Ecto neural progenitor cell (in vitro differentiated cells): ENCODE measurements around the gene CRYBB1.
A peak's percentile ranks its signal among the peaks of the same experiment; 100 is the strongest.

Experiments
- DNase-seq: peaks from one replicate; pipeline ENCODE4 v3.0.0-alpha.2; 2018; ENCODE audit warnings: low spot score

CRYBB1 gene

DNA sequence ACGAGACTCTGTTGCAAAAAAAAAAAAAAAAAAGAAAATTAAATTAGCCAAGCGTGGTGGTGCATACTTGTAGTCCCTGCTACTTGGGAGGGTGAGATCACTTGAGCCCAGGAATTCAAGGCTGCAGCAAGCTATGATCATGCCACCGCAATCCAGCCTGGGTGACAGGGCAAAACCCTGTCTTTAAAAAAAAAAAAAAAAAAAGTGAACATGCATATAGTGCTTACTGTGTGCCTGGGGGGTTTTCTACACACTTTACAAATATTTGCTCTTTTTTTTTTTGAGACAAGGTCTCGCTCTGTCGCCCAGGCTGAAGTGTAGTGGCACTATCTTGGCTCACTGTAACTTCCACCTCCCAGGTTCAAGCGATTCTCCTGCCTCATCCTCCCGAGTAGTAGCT is 40.7 kb downstream of the CRYBB1 start:
- no peak for DNase-seq

DNA sequence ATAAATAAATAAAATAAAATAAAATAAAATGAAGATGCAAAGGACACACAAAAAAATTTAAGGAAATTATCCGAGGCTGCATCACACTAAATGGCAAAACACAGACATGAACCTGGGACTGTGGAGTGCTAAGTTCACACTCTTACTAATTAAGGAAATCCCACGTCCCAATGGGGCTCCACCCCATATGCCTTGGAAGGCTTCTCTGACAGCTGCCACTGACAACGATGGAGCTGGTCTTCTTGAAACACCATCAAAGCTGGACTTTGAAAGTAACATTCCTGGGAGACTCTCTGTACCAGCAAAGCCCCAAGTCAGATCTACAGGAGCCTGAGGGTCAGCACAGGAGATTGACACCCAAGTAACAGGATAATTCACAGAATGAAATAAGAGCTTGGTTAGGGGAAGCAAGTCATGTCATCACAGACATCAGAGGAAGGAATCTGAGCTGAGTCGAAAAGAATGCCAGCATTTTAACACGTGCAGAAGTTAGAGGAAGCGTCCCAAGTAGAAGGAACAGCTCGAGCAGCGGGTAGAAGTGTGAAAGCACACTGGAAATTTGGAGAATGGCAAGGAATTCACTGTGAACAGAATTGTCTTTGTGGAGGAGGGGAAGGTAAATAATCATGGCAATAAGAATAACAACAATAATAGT is 41.7 kb downstream of the CRYBB1 start:
- DNase-seq: no peak

DNA sequence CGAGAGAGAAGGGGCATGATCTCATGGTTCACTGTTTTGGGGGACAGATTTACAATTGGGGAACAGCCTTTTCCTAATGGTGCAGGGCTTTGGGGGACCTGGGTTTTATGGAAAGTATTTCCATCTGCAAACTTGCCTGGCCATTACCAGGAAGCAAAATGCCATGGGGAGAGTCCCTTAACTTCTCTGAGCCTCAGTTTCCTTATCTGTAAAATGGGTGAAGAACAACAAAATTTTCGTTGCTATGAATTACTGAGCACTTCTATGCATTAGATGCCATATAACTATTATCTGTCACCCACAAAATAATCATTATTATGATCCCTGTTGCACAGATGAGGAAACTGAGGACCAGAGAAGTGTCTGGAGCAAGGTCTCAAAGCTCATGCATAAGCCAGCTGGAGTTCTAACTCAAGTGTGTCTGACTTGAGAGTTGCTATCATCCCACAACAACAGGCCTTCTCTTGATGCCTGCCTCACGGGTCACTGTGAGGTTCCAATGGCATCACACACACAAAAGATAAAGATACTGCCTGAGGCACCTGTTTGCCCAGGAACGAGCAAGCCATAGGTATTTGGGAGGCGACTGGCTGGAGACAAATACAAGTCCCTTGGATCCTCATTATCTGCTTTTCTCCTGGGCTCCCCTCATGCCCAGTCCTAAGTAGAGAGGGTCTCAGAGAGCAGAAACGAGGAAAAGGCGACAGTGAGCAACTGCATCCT is 43.7 kb downstream of the CRYBB1 start:
- DNase-seq: no peak

DNA sequence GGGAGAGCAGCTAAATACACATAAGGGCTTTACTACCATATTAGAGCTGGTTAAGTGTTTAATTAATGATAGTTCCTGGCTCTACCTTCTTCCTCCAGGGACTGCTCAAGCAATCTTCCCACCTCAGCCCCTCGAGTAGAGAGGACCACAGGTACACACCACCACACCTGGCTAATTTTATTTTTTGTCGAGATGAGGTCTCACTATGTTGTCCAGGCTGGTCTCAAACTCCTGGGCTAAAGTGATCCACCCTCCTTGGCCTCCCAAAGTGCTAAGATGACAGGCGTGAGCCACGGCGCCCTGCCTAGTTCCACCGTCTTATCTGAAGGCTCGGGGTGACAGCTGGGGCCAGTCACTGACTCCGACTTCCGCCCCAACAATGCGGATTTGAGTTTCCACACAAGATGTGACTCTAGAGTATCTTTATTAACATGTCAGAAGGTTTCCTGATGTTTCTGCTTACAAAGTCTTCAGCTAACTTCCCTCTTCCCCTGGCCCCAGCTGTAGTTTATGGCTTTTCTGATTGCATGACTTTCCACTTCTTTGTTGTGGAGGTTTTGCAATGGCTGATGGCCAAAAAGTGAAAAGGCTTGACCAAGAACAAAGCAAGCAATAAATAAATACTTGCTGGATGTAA is 44.7 kb downstream of the CRYBB1 start:
- no peak for DNase-seq

DNA sequence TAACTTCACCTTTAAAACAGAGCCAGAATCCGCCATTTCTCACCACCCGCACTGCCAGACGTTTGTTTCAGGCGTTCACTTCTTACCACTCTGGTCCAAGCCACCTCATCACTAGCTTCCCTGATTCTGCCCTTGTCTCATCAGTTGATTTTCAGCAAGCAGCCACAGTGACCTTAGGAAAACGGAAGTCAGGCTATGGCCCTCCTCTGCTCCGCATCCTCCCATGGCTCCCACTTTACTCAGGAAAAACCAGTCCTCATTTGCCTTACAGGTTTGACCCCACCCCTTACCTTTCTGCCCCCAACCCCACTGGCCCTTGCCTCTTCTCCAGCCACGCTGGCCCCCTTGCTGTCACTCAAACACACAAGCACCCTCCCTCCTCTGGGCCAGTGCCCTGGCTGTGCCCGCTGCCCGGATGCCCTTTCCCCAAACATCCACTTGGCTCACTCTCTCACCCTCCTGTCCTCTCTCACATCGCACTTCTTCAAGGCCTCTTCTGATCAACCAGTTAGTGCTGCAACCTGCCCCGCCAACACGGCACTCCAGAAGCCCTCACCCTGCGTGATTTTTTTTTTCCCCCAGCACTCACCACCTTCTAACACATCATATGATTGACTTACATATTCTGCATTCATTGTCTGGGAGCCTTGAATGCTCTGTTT is 46.8 kb downstream of the CRYBB1 start:
- DNase-seq: no peak

DNA sequence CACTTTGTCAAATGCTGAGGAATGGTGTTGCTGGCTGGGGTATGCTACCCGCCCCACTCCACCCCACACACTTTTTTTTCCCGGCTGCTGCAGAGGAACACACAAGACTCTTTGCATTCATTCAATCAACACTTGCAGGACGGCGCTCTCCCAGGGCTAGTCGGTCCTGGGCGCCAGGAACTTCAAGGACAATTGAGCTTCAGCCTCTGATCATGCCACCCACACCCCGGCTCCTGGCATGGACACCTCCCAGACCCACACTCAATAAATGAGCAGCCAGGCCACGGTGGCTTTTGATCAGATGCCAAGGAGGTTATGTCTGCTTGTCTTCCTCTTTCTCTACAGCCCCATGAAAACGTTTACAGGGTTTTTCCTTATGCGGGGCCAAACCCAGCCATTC is 47.7 kb downstream of the CRYBB1 start:
- no peak for DNase-seq

DNA sequence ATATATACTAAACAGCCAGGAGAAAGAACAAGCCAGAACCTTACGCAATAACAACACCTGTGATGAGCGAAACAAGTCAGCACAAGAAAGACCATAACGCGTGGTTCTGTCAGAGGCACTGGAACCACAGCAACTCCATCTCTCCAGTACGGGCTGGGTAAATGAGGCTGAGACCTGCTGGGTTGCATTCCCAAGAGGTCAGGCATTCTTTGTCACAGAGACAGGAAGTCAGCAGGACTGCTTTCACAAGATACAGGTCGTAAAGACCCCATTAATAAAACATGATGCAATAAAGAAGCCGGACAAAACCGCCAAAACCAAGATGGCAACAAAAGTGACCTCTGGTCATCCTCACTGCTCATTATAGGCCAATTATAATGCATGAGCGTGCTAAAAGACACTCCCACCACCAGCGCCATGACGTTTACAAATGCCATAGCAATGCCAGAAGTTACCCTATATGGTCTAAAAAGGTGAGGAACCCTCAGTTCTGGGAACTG is 49.6 kb downstream of the CRYBB1 start:
- DNase-seq: peak; percentile 62

DNA sequence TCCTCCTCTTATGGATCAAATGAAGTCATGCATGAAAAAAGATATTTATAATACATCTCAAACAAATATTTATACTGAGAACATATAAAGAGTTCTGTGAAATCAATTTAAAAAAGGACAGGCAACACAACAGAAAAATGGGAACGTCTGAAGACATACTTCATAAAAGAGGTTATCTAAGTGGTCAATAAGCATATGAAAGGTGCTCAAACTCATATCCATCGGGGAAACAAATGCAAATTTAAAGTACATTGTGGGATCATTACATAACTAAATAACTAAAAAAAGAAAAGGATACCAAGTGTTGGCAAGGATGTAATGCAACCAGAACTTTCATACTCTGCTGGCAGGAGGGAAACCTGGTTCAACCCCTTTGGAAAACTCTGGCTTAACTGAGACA is 50.2 kb downstream of the CRYBB1 start:
- DNase-seq: no peak

DNA sequence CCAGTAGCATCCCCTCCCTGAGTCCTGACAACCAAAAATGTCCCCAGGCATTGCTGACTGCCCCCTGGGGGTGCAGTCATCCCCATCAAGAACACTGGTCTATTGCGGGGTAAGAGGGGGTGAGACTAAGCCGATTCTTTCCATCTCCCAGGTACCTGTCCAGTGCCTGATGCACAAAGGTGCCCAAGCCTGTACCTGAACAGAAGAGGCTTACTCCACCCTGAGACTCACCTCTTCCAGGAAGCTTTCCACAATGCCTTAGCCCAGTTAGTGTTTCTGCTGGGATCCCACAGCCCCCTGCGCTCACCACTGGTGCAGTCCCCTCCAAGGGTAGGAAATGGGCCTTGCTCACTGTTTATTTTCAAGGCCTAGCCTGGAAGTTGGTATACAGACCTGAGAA is 50.8 kb downstream of the CRYBB1 start:
- DNase-seq: no peak

DNA sequence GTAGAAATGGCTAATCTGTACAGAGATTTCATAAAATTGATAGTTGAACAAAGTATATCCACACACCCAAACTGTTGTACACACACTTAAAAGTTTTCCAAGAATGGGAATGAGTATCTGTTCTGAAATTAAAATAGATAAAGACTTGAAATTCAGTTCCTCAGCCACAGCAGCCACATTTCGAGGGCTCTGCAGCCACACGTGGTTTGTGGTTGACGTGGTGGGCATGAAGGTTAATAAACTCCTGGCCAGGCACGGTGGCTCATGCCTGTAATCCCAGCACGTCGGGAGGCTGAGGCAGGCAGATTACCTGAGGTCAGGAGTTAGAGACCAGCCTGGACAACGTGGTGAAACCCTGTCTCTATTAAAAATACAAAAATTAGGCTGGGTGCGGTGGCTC is 51.9 kb downstream of the CRYBB1 start:
- no peak for DNase-seq

DNA sequence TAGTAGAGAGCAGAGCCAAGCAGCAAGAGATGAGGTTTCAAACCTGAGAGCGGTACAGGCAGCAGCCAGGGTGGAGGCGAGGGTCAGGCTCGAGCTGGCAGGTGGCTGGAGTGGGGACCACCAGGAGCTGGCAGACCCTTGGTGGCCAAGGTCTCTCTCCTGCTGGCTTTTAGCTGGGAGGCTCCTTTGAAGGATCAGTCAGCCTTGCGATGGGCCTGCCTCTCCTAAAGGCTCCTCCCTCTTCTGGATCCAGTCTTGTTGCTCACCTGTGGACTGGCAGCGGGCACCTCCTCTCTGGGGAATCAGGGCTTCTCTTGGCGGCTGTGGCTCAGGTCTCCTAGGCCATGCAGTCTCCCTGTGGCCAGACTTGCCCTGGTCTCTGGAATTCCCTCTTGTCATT is 52.6 kb downstream of the CRYBB1 start:
- DNase-seq: no peak

DNA sequence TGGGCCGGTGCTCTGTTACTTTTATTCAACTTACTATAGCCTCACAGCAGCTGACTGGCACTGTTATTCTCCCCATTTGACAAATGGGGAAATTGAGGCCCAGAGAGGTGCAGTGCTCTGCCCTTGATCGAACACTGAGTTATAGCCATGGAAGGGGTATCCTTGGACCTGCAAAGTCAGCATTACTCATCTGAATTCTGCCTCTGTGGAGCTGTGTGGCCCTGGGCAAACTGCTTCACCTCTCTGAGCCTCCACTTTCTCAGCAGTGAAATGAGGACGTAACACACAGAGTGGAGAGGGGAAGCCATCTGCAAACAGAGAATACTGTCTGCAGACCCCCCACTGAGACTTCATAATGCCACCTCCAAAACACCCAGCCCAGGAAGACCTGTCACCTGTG is 53.2 kb downstream of the CRYBB1 start:
- DNase-seq: no peak

DNA sequence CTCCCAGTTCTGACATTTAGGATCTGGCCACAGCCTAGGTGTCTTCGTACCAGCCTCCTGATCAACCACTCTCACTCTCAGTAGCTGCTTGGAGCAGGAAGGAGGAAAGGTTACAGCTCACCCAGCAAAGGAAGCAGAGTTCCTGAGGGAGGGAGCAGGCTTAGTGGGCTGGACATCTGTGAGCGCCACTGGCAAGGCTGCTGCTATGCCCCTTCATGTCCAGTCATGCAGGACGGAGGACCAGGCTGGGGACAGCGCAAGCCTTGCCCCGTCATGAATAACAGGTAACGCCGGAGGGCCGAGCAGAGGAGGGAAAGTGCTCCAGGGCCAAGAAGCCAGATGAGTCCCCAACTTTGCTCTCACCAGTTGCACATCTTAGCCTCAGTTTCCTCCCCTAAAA is 53.6 kb downstream of the CRYBB1 start:
- DNase-seq: no peak

DNA sequence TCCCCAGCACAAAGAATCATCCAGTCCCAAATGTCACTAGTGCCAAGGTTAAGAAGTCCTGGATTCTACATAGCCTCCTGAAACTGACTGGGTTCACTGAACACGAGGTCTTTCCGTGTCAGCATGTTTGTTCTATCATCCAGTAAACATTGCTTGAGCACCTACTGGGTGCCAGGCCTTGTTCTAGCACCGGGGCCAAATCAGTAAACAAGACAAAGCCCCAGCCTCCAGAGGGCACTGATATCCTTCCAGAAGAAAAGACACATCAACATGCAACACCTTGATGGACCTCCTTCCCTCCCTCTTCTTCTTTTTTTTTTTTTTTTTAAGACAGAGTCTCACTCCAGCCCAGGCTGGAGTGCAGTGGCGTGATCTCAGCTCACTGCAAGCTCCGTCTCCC is 54.8 kb downstream of the CRYBB1 start:
- no peak for DNase-seq

DNA sequence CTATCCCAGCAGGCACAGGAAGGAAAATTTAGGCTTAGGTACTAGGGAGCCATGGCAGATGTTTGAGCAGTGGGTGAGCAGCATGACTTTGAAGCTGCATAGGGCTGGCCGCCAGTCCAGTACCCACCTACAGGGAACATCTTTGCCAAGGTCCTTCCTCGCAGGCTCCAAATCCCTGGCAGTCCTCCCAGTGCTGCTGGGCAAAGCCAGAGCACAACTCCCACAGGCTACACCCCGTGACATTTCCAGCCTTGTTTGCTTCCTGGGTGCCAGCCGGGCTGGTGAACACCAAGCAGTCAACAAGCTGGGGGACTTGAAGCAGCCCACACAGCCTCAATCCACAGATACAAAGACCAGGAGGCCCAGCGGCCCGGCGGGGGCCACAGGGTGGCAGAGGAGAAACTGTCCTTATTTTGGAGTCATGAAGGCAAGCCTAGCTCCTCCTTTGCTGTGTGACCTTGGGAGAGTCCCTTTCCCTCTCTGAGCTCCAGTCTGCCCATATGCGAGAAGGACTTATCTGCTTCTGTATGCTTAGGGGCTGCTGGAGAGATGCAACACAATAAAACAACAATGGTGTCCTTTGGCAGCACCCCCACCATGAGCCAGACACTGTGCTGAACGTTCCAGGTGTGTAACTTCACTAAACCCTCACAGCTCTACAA is 55.9 kb downstream of the CRYBB1 start:
- DNase-seq: no peak

DNA sequence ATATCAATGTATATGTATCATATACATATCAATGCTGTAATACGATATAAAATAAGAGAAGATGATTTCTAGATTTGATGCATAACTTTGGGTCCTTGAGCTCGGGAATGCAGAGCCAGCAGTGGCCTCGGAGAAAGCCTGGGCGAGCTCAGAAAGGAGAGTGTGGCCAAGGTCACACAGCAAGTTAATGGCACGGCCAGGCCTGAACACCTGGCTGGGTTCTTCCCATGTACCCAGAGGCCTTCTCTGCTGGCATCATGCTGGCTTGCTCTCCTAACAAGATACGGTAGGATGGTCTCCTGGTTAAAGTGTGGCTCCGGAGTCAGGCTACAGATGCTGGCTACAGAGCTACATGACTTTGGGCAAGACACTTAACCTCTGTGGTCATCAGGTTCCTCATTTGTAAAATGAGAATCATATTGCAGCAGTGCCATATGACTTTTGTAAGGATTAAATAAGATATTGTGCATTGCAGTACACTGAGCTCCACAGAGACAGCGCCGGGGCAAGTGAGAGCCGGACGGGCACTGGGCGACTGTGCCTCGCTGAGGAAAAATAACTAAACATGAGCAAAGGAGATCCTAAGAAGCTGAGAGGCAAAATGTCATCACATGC is 57.8 kb downstream of the CRYBB1 start:
- DNase-seq: no peak

DNA sequence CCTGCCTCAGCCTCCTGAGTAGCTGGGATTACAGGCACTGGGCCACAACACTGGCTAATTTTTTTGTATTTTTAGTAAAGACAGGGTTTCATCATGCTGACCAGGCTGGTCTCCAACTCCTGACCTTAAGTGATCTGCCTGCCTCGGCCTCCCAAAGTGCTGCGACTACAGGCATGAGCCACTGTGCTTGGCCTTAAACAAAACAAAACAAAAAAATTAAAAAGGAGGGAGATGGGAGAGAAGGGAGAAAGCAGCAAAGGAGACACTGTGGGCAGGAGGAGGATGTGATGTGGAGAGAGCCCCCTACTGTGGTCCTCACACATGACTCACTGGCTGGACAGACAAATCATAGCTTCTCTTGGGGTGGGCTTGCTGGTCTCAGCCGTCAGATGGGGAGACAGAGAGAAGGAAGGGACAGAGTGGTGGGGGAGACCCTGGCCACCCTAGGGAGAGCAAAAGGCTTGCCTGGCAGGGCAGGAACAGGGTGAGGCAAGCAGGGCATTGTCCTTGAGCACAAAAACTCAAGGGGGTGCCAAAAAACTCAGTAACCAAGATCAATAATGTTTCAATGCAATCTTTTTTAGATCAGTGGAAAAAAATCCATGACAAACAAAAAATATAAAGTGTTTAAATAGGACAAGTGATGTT is 59.5 kb downstream of the CRYBB1 start:
- no peak for DNase-seq

DNA sequence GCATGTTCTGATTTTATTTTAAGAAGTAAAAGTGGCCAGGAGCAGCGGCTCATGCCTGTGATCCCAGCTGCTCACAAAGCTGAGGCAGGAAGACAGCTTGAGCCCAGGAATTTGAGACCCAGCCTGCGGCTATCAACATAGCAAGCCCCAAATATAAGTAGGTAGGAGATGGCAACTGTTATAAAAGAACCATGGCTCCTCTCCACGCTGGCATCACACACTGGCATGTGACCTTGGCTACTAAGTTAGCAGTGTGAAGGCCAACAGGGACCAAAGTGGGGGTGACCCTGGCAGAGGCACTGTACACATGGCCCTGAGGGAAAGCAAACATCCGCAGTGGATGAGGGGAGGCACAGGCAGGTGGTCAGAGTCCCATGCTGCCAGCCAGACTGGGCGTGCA is 60.9 kb downstream of the CRYBB1 start:
- DNase-seq: no peak

DNA sequence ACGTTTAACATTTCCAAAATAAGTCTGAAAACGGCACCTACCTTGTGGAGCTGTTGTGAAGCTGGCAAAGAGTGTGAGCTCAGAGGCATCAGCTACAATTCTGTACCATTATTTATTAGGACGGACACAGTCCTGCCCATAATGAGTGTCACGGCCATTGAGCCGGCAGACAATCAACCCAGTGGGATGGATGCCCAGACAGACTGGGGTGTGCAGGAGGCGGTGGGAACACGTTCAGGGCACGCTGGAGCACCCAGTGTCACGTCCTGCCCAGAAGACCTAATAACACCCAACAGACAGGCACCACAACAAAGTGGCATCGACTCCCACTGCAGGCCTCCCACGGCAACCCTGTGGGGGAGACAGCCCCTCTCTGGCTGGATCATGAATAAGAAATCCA is 62.3 kb downstream of the CRYBB1 start:
- DNase-seq: no peak

DNA sequence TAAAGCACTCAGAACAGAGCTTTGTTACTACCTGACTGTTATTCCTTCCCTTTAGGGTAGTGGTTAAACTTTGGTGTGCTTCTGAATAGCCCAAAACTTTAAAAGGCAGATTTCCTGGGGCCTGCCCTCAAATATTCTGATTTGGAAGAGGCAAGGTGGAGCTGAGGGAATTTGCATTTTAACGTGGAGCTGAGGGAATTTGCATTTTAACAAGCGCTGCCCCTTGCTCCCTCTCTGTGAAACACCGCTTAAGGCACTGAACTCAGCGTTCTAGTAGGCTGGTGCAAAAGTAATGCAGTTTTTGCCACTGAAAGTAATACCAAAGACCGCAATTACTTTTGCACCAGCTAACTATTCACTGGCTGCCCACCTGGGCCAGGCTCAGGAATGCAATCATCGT is 62.9 kb downstream of the CRYBB1 start:
- DNase-seq: no peak

DNA sequence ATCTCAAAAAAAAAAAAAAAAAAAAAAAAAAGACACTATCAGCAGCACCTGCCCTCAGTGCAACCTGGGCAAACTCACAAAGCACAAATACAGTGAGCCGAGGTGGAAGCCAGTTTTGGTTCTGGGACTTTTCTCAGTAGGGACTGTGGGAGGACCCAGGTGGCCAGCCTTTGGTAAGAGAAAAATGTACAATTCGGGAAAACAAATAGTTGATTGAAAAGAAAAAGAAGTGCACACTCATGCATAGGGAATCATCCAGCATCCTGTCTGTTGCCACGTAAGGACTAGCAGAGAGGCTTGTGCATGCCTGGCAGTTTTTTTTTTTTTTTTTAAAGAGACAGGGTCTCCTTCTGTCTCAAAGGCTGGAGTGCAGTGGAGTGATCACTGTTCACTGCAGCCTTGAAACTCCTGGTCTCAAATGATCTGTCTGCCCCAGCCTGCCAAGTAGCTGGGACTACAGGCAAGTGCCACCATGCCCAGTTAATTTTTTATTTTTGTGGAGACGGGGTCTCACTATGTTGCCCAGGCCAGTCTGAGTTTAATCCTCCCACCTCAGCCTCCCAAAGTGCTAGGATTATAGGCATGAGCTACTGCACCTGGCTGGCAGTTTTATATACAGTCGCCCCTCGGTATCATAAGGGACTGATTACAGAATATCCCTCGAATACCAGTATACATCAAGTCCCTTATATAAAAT is 64.6 kb downstream of the CRYBB1 start:
- DNase-seq: no peak
